Kidney (tissue), 14 donors: ENCODE results near the gene ILDR2. TPM values are rescaled to one million over a fixed set of nuclear protein-coding genes. Genes with fewer than 3 reads are reported as not detected.

ENCODE experiments used
- DNase-seq, 5 donors: peaks; one replicate each; pipeline ENCODE4 v3.0.0-alpha.2; 2013 to 2020
- FAIRE-seq: peaks from 2 replicates; lab custom pipeline; 2012; peaks lifted over from hg19 to GRCh38; lab: Jason Lieb, UNC
- H3K27ac ChIP-seq, 2 donors: one replicate each; pipeline ENCODE4 v1.7.0; 2013; ENCODE audit warnings: low read depth in 2 of 2, low read length in 2 of 2, inconsistent platforms in 1 of 2
- H3K27me3 ChIP-seq: one replicate; pipeline ENCODE4 v1.7.1; 2013; ENCODE audit warnings: low read length, inconsistent platforms; ENCODE audit not compliant: control insufficient read depth, insufficient read depth
- H3K36me3 ChIP-seq, 3 donors: one replicate each; pipeline versions ENCODE4 v1.7.0 to v1.7.1; 2013; ENCODE audit warnings: low read length in 3 of 3, control low read depth in 1 of 3, inconsistent platforms in 1 of 3; ENCODE audit not compliant: insufficient read depth in 3 of 3, control insufficient read depth in 2 of 3
- H3K4me1 ChIP-seq, 3 donors: one replicate each; pipeline versions ENCODE4 v1.7.0 to v1.7.1; 2013; ENCODE audit warnings: low read length in 3 of 3, inconsistent platforms in 1 of 3, low read depth in 1 of 3; ENCODE audit not compliant: control insufficient read depth in 2 of 3, insufficient read depth in 2 of 3
- H3K4me3 ChIP-seq, 3 donors: one replicate each; pipeline versions ENCODE4 v1.7.0 to v1.8.1; 2013; ENCODE audit warnings: low read length in 3 of 3, control low read depth in 1 of 3, inconsistent platforms in 1 of 3
- H3K9ac ChIP-seq, 3 donors: one replicate each; pipeline versions ENCODE4 v1.7.0 to v1.7.1; 2013; ENCODE audit warnings: low read length in 3 of 3, control low read depth in 1 of 3, inconsistent platforms in 1 of 3
- H3K9me3 ChIP-seq, 3 donors: one replicate each; pipeline versions ENCODE4 v1.7.0 to v1.7.1; 2013; ENCODE audit warnings: low read length in 3 of 3, control low read depth in 1 of 3, inconsistent platforms in 1 of 3; ENCODE audit not compliant: control insufficient read depth in 2 of 3, insufficient read depth in 1 of 3
- CTCF ChIP-seq: IDR thresholded peaks from 3 replicates; pipeline ENCODE4 v1.5.1; 2012; ENCODE audit warnings: mild to moderate bottlenecking, moderate library complexity, borderline replicate concordance; ENCODE audit not compliant: insufficient read depth; ENCODE audit errors: extremely low read depth
- intact Hi-C: fragments of 100-400 bp; cut with DNase I; formaldehyde crosslinking; loops from one replicate; pipeline ENCODE4 v1.11.1; 2022
- polyA plus RNA-seq: library from polyadenylated mRNA; stranded (reverse); fragments of 350-450 nt; fragmentation: Illumina TruSeq; extraction: RNeasy Lipid Tissue Mini Kit (QIAGEN cat#74804); gene quantifications from one replicate; pipeline ENCODE4 v1.2.3, GENCODE V29; 2014; ENCODE audit warnings: low read depth, low replicate concordance; ENCODE audit not compliant: insufficient read depth
- total RNA-seq: library from RNA; stranded (reverse); fragmentation: NEBNext Ultra II Directional; extraction: Animal tissue kit (Norgen Biotek cat#: 25700); gene quantifications from one replicate; pipeline ENCODE4 v1.2.1, GENCODE V29; 2021
- donor health status: control.
- donor health status: control.
- donor health status: control.
- donor health status: control.
- donor health status: control.
- donor health status: DM: yes; HTN: yes; CAD: no.
- donor health status: Normal renal cell carcinoma (clear cell type).

ILDR2 gene
- total and polyA plus RNA-seq, 2 donors from 2014 or later = 1.5 to 5.9 TPM

- DNase-seq (peak in 4 of 5 donors; percentile 35 to 64 (median 49)), FAIRE-seq (no peak)
- no peak for TF ChIP-seq CTCF
- H3K9me3 ChIP-seq = no peaks in the 10 kb centered on the region
- peak overlapping the region in 2 of 3 donors; percentile 33 to 36 for H3K9ac ChIP-seq
- no peaks in the 10 kb centered on the region for H3K36me3 ChIP-seq
- intact Hi-C loops = no loop called here
- H3K4me1 ChIP-seq = peaks cover 0 to 3% (median 0%) of the 10 kb centered on the region in 3 donors
- H3K27me3 ChIP-seq = peaks cover 6% of the 10 kb centered on the region
- peak overlapping the region; percentile 47 to 68 (median 61) for H3K4me3 ChIP-seq
- H3K27ac ChIP-seq = no peak overlapping the region
These were observed 544 bp downstream of the ILDR2 start for GRCh38 chr1:166974647-166975345.

DNA sequence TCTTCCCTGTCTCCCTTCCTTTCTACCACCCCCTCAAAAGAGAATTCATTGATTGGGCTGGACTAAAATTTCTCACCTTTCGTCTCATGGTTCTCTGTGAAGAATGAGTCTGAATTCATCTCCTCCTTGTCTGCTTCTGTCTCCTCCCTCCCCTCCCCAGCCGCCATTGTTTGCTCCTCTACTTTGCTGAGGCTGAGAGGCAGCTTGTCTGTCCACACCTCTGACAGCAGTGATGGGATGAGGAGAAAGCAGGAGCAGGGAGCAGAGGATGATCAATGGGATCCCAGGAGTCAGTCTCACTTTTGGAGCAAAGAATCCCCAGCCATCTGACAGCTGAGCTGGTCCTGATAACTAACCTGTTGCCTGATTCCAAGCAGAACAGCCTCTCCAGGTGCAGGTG, 2.5 kb downstream of the ILDR2 start:
- Histone ChIP-seq H3K9ac (no peak overlapping the region), H3K27ac (no peak overlapping the region), H3K36me3 (no peaks in the 10 kb centered on the region), H3K4me1 (peaks cover 0 to 3% (median 0%) of the 10 kb centered on the region in 3 donors), H3K9me3 (no peaks in the 10 kb centered on the region), H3K4me3 (no peak overlapping the region), H3K27me3 (peaks cover 6% of the 10 kb centered on the region)
- no peak for FAIRE-seq
- TF ChIP-seq CTCF = no peak
- no peak for DNase-seq
- intact Hi-C loops = no loop called here

GRCh38 chr1:166972193-166972592, 3.1 kb downstream of the ILDR2 start:
- H3K4me3 ChIP-seq = no peak overlapping the region
- H3K4me1 ChIP-seq = peaks cover 0 to 3% (median 0%) of the 10 kb centered on the region in 3 donors
- intact Hi-C loops = no loop called here
- no peak for TF ChIP-seq CTCF
- no peak overlapping the region for H3K9ac ChIP-seq
- no peak for FAIRE-seq
- H3K9me3 ChIP-seq = no peaks in the 10 kb centered on the region
- no peaks in the 10 kb centered on the region for H3K36me3 ChIP-seq
- no peak for DNase-seq
- no peak overlapping the region for H3K27ac ChIP-seq
- H3K27me3 ChIP-seq = peaks cover 6% of the 10 kb centered on the region
